Measurements from ENCODE around the gene NCAN.

NCAN gene

DNA sequence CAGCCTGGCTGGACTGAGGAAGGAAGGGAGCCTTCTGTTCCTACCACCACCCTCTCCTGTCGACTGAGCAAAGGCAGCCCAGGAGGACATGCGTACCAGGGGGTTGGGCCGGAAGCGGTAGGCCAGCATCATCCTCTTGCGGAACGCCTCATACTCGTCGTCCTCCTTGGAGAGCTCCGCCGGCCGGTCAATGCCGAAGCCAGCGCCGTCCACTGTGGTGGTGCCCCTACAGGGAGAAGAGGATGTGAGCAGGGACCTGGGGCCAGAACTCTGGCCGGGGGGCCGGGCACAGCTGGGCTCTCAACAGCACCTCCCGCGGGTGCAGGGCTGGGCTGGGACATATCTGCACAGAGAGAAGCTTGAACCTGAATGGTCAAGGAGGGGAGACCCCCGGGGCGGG is 65.1 kb downstream of the NCAN start:
- no peak for DNase-seq (ENCODE audit: low read depth, low spot score)
- no peak overlapping the region for H3K27ac ChIP-seq

DNA sequence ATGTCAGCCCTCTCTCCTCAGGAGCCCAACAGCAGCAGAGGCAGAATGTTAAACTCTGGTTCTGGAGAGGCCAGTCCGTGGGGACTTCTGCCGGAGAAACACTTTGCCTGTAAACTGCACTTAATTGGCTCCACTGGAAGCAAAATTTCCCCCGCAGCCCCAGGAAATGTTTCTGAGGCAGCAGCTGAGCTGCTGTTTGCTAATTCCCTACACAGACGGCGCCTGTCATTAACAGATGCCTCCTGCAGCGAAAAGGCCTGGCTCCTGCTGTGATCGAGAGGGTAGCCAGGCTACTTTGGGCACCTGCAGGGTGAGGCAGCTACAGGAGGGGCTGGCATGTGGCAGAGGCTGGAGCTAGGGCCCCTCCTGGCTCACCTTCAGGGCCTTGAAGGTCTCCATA is 66.6 kb downstream of the NCAN start:
- no peak for DNase-seq (ENCODE audit: low read depth, low spot score)
- no peak overlapping the region for H3K27ac ChIP-seq

DNA sequence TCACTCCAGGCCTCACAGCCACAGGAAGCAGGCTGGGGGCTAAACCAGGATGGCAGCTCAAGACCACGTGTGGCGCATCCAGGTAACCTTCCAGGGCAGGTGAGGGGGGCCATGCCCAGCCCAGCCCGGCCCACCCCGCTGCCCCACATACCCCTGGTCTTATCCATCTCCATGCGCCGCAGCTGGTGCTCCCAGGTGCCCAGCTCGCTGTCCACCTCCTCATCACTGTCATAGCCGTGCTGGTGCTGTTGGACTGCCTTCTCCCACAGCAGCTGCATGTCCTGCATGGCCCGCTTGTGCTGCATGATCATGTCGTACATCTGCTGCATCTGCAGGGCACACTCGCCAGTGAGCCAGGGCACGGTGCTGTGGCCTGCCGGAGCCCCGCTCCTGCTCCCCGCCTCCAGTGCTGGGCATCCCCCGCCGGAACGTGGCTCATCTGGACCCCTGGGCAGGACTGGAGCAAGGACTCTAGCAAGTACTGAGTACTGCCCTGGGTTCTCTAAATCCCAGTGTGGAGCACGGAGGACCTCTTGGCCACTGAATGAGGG is 67.4 kb downstream of the NCAN start:
- DNase-seq (ENCODE audit: low read depth, low spot score), result no peak
- no peak overlapping the region for H3K27ac ChIP-seq

DNA sequence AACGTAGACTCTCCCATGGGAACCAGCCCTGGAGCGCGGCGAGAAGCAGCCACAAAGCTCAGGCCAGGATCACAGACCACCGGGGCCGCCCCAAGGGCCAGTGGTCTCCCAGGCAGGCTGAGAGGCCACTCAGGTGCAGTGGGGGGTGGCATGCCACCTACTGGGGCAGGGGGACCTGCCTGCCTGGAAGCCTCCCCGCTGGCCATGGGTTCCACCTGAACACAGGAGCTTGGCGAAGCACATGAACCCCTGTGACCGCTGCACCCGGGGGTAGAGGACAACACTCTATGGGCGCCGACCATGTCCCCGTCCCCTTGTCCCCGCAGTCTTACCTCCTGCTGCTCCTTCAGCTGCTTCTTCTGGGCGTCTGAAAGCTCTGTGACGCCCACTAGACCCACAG is 68.1 kb downstream of the NCAN start:
- no peak for DNase-seq (ENCODE audit: low read depth, low spot score)
- no peak overlapping the region for H3K27ac ChIP-seq

DNA sequence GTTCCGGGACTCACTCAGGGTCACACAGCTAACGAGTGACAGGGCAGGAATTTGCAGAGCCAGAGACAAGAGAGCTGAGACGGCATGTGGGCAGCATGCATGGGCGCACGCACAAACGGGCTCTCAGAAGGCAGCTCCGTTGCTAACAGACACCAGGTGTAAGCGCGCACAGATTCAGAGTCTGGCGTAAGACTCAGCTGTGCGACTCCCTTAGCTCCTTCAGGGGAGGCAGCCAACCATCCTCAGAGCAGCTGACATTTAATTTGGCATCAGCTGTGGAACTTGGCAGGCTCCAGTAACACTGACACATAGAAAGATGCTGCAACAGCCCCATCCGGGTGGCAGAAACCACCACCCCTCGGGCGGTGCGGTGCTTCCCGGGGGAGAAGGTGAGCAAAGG is 68.8 kb downstream of the NCAN start:
- no peak for DNase-seq (ENCODE audit: low read depth, low spot score)
- no peak overlapping the region for H3K27ac ChIP-seq

DNA sequence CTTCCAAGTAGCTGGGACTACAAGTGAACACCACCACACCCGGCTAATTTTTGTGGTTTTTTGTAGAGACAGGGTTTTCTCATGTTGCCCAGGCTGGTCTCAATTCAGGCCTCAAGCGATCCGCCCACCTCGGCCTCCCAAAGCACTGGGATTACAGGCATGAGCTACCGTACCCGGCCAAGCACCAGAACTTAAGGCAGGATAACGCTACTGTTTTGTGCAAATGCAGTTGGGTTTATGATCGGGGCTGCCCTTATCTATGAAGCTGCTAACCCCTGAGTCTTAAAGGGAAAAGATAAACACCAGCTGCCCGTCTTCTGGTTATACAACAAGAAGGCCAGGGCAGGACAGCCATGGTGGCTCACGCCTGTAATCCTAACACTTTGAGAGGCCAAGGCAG is 73.9 kb downstream of the NCAN start:
- DNase-seq (ENCODE audit: low read depth, low spot score), result no peak
- H3K27ac ChIP-seq, result no peak overlapping the region

DNA sequence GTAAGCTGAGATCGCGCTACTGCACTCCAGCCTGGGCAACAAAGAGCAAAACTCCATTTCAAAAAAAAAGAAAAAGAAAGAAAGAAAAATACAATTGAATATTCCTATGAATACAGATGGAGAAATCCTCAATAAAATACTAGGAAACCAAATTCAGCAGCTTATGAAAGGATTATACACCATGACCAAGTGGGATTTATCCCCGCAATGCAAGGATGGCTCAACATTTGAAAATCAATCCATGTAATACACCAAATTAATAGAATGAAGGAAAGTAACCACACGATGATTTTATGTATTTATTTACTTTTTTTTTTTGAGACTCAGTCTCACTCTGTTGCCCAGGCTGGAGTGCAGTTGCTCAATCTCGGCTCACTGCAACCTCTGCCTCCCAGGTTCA is 80.8 kb downstream of the NCAN start:
- H3K27ac ChIP-seq, result no peak overlapping the region
- no peak for DNase-seq (ENCODE audit: low read depth, low spot score)

DNA sequence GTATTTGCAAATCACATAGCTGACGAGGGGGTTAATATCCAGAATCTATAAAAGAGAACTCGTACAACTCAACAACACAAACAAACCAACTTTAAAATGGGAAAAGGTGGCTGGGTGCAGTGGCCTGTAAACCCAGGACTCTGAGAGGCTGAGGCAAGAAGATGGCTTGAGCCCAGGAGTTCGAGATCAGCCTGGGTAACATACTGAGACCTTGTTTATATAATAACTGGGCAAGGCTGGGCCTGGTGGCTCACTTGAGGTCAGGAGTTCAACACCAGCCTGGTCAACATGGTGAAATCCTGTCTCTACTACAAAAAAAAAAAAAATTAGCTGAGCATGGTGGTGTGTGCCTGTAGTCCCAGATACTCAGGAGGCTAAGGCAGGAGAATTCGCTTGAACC is 83.2 kb downstream of the NCAN start:
- DNase-seq (ENCODE audit: low read depth, low spot score), result no peak
- H3K27ac ChIP-seq, result no peak overlapping the region

DNA sequence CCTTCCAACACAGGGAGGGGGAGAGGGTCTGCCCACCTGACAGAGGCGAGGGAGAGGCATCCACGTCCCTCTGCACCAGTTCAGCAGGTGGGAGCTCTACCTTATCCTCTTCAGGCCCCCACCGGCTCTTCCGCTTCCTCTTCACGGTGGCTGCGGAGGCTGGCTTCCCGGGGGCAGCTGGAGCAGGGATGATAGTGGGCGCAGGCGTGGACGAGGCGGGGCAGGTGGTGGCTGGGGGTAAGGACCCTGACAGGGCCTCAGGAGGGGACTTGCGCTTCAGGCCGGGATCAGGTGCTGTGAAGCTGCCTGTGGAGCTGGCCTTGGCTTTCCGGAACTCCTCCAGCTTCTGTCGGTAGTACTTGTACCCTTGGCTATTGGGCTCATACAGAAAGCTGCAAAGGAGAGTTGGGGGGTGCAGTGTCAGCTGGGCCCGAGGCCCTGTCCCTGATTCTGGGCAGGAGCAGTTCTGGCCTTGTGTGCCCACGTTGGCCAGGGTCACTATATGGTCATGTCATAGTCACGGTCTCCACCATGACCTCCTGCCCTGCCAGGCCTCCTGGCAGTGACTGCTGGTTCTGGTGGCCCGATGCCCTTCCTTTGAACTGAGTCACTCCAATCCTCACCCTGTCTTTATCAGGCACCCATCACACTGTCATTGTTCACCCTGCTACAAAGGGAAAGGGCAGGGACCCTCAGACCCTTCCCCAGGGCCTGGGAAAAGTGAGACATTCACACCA is 85.4 kb downstream of the NCAN start:
- no peak overlapping the region for H3K27ac ChIP-seq

DNA sequence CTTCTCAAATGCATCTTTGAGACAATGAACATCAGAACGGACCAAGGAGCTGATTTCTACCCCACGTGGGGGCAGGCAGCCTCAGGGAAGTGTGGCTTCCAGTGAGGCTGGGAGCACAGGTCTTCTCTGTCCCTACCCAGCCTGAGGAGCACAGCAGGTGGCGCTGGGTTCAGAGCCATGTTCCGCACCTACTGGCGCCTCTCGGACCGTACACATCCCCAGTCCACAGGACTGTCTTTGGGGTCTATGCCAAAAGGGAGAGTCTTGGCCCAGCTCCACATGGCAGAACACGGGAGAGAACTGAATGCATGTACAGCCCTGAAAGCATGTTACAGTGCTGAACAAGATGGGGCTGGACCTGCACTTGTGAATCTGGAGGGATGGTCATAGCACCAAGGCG is 86.0 kb downstream of the NCAN start:
- DNase-seq (ENCODE audit: low read depth, low spot score), result no peak
- H3K27ac ChIP-seq, result no peak overlapping the region

More for the DNA sequence above, 85.4 kb downstream of the NCAN start:
- DNase-seq (ENCODE audit: low read depth, low spot score), result no peak

DNA sequence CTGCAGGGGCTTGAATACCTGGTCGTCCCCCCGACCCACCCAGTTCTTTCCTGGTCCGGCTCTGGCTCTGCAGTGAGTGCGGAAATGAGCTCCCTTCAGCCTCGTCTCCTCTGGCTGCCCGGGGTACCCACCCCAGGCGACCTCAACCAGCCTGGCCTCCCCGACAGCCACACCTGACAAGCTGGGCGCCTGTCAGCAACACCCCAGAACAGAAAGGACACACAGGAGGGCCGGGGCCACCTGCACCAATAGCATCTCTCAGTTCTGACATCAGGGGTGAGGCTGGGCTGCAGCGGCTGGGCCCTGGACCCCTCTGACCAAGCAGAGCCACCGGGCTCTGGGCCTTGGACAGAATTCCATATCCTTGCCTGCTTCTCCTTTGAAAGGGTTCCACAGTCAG is 88.9 kb downstream of the NCAN start:
- DNase-seq (ENCODE audit: low read depth, low spot score), result no peak
- H3K27ac ChIP-seq, result no peak overlapping the region
